Sigmoid colon (tissue), 7 donors: ENCODE results near the gene TNFSF15. TPM values are rescaled to one million over a fixed set of nuclear protein-coding genes. Genes with fewer than 3 reads are reported as not detected.

Source experiments
- DNase-seq: peaks from one replicate; pipeline ENCODE4 v3.0.0-alpha.2; 2019
- H3K27ac ChIP-seq, 4 donors: fragments of 200-600 bp; sonication (generic); one replicate each; pipeline ENCODE4 v1.5.1; 2016 to 2019; ENCODE audit warnings: mild to moderate bottlenecking in 1 of 4
- H3K27me3 ChIP-seq, 3 donors: fragments of 200-600 bp; sonication (generic); one replicate each; pipeline ENCODE4 v1.5.1; 2019; ENCODE audit warnings: mild to moderate bottlenecking in 1 of 3
- H3K36me3 ChIP-seq, 4 donors: fragments of 200-600 bp; sonication (generic); one replicate each; pipeline ENCODE4 v1.5.1; 2016 to 2019
- H3K4me1 ChIP-seq, 4 donors: fragments of 200-600 bp; sonication (generic); one replicate each; pipeline ENCODE4 v1.5.1; 2017 to 2019
- H3K4me3 ChIP-seq, 4 donors: fragments of 200-600 bp; sonication (generic); one replicate each; pipeline ENCODE4 v1.5.1; 2017 to 2019; ENCODE audit warnings: mild to moderate bottlenecking in 2 of 4, moderate library complexity in 1 of 4
- H3K9me3 ChIP-seq, 4 donors: fragments of 200-600 bp in 3 of 4; sonication (generic) in 3 of 4; one replicate each; pipeline versions ENCODE4 v1.5.1 to v1.6.1; 2013 to 2019
- EP300 ChIP-seq, 4 donors: sonication (generic); formaldehyde crosslinking; IDR thresholded peaks; one replicate each; pipeline ENCODE4 v1.6.1; 2017; ENCODE audit warnings: antibody characterized with exemption in 4 of 4
- POLR2A ChIP-seq, 2 donors: fragments of 450-650 bp; IDR thresholded peaks; one replicate each; pipeline ENCODE4 v1.6.1; 2016; ENCODE audit warnings: antibody characterized with exemption in 2 of 2, mild to moderate bottlenecking in 2 of 2, moderate library complexity in 2 of 2
- POLR2AphosphoS5 ChIP-seq, 4 donors: sonication (generic); formaldehyde crosslinking; IDR thresholded peaks; one replicate each; pipeline ENCODE4 v1.6.1; 2017; ENCODE audit warnings: antibody characterized with exemption in 4 of 4
- WGBS, 2 donors: extraction: QIAGEN DNeasy Blood & Tissue Kit; methylation state at CpG; one replicate each; pipeline ENCODE4 v1.1.7; 2013; 5-methylcytosine and 5-hydroxymethylcytosine counted together
- intact Hi-C: fragments of 100-400 bp; cut with DNase I; formaldehyde crosslinking; loops from one replicate; pipeline ENCODE4 v1.15.1; 2023
- polyA plus RNA-seq, 3 donors: library from polyadenylated mRNA; stranded (reverse); fragments of 200-250 nt; gene quantifications; one replicate each; pipeline ENCODE4 v1.2.3, GENCODE V29; 2013
- total RNA-seq, 4 donors: library from RNA; depleted of rRNA; stranded (reverse); fragments of >200 nt; gene quantifications; one replicate each; pipeline ENCODE4 v1.1.0, GENCODE V29; 2016
- TF ChIP-seq, protein P1 (sequence below), 4 experiments: fragments of 450-650 bp in 3 of 4; fragments of 200-600 bp in 1 of 4; IDR thresholded peaks; one replicate each; pipeline ENCODE4 v1.5.1; 2016 to 2019; ENCODE audit warnings: antibody characterized with exemption in 4 of 4, mild to moderate bottlenecking in 3 of 4, moderate library complexity in 2 of 4
- donor health status: healthy with polysubstance abuse.
- donor health status: Bipolar disorder and iron deficiency.
- donor health status: healthy.

The TNFSF15 gene
- total and polyA plus RNA-seq, 7 donors, result 0.60 to 13.2 (median 2.3) TPM

DNA sequence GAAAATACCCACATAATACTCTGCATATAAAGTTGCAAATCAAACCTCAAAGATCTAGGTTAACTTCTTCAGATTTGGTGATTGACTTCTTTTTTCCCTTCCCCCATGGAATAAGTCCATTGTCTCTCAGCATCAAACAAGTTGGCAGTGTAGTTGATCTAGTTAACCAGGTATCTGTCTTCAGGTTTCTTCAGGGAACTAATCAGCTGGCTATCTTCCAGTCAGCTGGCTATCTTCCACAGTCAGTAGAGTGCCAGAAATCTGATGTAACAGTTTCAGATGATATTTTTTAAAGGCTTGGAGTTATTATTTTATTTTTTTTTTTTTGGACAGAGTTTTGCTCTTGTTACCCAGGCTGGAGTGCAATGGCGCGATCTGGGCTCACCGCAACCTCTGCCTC, 16.8 kb downstream of the TNFSF15 start:
- no peaks in the 10 kb centered on the region for H3K36me3 ChIP-seq
- DNase-seq, result no peak
- no peak overlapping the region for H3K4me3 ChIP-seq
- no peak overlapping the region for H3K27ac ChIP-seq
- no peaks in the 10 kb centered on the region for H3K27me3 ChIP-seq
- H3K4me1 ChIP-seq, result peaks cover 0 to 12% (median 6%) of the 10 kb centered on the region in 4 donors
- TF ChIP-seq POLR2A (IDR thresholded peaks at IDR 0.05), result no peak
- TF ChIP-seq EP300 (IDR thresholded peaks at IDR 0.05), result no peak
- TF ChIP-seq, protein P1, sequence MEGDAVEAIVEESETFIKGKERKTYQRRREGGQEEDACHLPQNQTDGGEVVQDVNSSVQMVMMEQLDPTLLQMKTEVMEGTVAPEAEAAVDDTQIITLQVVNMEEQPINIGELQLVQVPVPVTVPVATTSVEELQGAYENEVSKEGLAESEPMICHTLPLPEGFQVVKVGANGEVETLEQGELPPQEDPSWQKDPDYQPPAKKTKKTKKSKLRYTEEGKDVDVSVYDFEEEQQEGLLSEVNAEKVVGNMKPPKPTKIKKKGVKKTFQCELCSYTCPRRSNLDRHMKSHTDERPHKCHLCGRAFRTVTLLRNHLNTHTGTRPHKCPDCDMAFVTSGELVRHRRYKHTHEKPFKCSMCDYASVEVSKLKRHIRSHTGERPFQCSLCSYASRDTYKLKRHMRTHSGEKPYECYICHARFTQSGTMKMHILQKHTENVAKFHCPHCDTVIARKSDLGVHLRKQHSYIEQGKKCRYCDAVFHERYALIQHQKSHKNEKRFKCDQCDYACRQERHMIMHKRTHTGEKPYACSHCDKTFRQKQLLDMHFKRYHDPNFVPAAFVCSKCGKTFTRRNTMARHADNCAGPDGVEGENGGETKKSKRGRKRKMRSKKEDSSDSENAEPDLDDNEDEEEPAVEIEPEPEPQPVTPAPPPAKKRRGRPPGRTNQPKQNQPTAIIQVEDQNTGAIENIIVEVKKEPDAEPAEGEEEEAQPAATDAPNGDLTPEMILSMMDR (IDR thresholded peaks at IDR 0.05), result no peak
- no peak for TF ChIP-seq POLR2AphosphoS5 (IDR thresholded peaks at IDR 0.05)
- intact Hi-C loops, result no loop called here
- H3K9me3 ChIP-seq, result no peaks in the 10 kb centered on the region
- WGBS, 2 donors, result 99% methylated on average over 3 of the region's 3 CpGs

DNA sequence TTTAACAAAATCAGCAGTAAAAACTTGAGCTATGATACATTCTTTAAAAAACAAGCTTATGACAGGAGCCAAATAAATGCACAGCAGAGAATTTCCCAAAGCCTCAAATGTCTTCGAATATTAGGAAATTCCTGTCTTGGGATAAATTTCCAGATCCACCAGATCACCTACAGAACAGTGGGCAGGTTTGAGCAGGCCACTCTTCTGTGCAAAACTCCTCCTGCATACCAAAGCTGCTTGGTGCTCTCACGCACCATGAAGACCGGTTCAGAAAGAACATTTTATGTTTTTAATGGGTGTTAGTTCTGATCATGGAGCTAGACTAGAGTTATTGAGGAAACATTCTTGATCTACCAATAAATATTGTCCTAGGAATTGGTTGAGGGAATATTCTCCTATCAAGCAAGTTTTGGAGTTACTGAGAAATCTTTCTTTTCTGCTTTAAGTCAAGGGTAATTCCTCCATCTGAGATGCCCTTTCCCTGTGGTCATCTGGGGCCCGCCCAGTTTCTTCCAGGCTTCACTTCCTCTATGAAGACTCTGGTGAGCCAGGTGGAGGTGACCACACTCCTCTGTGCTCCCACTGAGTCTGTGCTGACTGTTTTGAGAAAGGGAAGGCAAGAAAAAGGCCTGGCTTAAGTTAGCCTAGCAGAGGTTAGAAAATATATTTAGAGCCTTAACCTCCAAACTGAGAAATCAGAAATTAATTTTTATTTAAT, 17.9 kb downstream of the TNFSF15 start:
- intact Hi-C loops, result no loop called here
- H3K27me3 ChIP-seq, result no peaks in the 10 kb centered on the region
- H3K27ac ChIP-seq, result no peak overlapping the region
- H3K4me1 ChIP-seq, result peaks cover 0 to 14% (median 6%) of the 10 kb centered on the region in 4 donors
- WGBS, 2 donors, result 94 to 96% methylated on average over 4 of the region's 4 CpGs
- TF ChIP-seq EP300 (IDR thresholded peaks at IDR 0.05), result no peak
- TF ChIP-seq, protein P1 (IDR thresholded peaks at IDR 0.05), result no peak
- TF ChIP-seq POLR2A (IDR thresholded peaks at IDR 0.05), result no peak
- no peak for TF ChIP-seq POLR2AphosphoS5 (IDR thresholded peaks at IDR 0.05)
- no peaks in the 10 kb centered on the region for H3K36me3 ChIP-seq
- H3K9me3 ChIP-seq, result no peaks in the 10 kb centered on the region
- H3K4me3 ChIP-seq, result no peak overlapping the region
- no peak for DNase-seq

DNA sequence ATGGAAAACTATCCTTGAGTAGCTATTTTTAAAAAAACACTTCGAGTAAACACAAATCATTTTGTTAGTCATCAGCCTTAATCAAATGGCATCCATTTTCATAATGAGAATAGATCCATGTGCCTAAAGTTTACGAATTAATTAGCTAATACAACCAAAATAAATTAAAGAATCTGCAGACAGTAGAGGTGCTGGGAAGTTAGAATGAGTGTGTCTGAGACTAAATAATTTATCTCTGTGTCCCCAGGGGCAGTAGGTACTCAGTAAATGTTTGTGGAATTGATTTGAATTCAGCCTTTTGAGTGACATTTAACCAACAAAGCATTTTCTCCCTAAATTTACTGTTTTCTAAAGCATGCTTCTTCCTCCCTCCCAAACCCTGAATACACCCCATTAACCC, 18.6 kb downstream of the TNFSF15 start:
- no peaks in the 10 kb centered on the region for H3K9me3 ChIP-seq
- H3K36me3 ChIP-seq, result no peaks in the 10 kb centered on the region
- 88 to 92% methylated on average over 2 of the region's 2 CpGs for WGBS, 2 donors
- DNase-seq, result no peak
- TF ChIP-seq EP300 (IDR thresholded peaks at IDR 0.05), result no peak
- no peak for TF ChIP-seq POLR2A (IDR thresholded peaks at IDR 0.05)
- TF ChIP-seq, protein P1 (IDR thresholded peaks at IDR 0.05), result no peak
- no peak for TF ChIP-seq POLR2AphosphoS5 (IDR thresholded peaks at IDR 0.05)
- no peak overlapping the region for H3K4me3 ChIP-seq
- peaks cover 0 to 14% (median 6%) of the 10 kb centered on the region in 4 donors for H3K4me1 ChIP-seq
- intact Hi-C loops, result no loop called here
- no peaks in the 10 kb centered on the region for H3K27me3 ChIP-seq
- H3K27ac ChIP-seq, result no peak overlapping the region

DNA sequence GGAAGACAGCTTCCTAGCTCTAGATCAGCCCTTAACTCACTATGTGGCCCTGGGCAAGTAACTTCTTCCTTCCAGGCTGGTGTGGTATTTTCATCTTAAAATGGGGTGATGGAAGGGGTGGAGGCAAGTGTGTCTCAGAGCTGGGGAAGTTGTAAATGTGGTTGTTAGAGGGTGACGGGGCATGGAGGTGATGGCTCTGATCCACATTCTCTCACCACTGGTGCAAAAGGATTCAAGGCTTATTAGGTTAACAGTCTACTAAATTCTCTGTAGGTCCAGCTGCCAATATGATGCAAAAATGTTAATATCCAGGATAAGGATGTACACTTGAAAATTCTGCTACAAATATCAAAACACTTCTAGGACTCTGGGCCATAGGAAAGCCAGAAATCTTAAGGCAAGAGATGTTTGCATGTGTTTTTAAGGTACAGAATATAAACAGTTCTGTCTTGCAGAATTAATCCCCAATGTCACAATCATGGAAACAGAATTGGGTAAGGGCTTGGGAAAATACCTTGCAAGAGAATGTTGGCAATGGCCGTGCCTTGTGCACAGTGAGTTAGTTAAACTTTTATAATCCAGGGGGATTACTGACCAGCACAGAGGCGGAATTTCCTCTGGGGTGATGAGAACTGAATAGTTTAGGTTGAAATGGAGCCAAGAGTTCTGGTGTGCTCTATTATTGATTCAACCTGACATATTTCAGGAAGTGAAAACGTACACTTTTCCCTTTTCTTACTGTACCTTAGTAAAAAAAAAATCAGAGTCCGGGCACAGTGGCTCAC, 19.8 kb downstream of the TNFSF15 start:
- TF ChIP-seq POLR2AphosphoS5 (IDR thresholded peaks at IDR 0.05), result no peak
- no peak for TF ChIP-seq EP300 (IDR thresholded peaks at IDR 0.05)
- no peak for TF ChIP-seq POLR2A (IDR thresholded peaks at IDR 0.05)
- TF ChIP-seq, protein P1 (IDR thresholded peaks at IDR 0.05), result no peak
- H3K36me3 ChIP-seq, result no peaks in the 10 kb centered on the region
- H3K9me3 ChIP-seq, result no peaks in the 10 kb centered on the region
- no peak overlapping the region for H3K4me3 ChIP-seq
- peaks cover 0 to 14% (median 6%) of the 10 kb centered on the region in 4 donors for H3K4me1 ChIP-seq
- H3K27me3 ChIP-seq, result no peaks in the 10 kb centered on the region
- H3K27ac ChIP-seq, result no peak overlapping the region
- 63 to 78% methylated on average over 5 of the region's 5 CpGs for WGBS, 2 donors
- no peak for DNase-seq
- intact Hi-C loops, result no loop called here
